Activated naive CD8-positive, alpha-beta T cell treated with anti-CD3 and anti-CD28 coated beads, Interleukin-2, amount 10 ng/mL, durations not matched to agents 7 days and 5 days (primary cell): Measurements from ENCODE around the gene PRMT7. TPM values are rescaled to one million over a fixed set of nuclear protein-coding genes. Genes with fewer than 3 reads are reported as not detected.

Experiments used
- ATAC-seq: fragments of 150-1000 bp; cut with Tn5 transposase; one replicate; pipeline ENCODE4 v1.10.0; 2021; ENCODE audit warnings: low read depth, moderate library complexity
- POLR2A ChIA-PET: fragments of 350-600 bp; sonication (Branson Sonifier 250); formaldehyde crosslinking; loops from one replicate; lab custom pipeline; 2021; ENCODE audit warnings: antibody characterized with exemption; lab: Charles Lee
- DNase-seq: peaks from one replicate; pipeline ENCODE4 v3.0.0; 2021
- H3K27ac Mint-ChIP-seq: one replicate; pipeline ENCODE4 v1.8.0; 2022; ENCODE audit warnings: mild to moderate bottlenecking, mixed read lengths
- H3K27me3 Mint-ChIP-seq: one replicate; pipeline ENCODE4 v1.8.0; 2022; ENCODE audit warnings: mild to moderate bottlenecking, moderate library complexity, mixed read lengths
- H3K36me3 Mint-ChIP-seq: one replicate; pipeline ENCODE4 v1.8.0; 2021; ENCODE audit warnings: mild to moderate bottlenecking, mixed read lengths
- H3K4me1 Mint-ChIP-seq: one replicate; pipeline ENCODE4 v1.8.0; 2021; ENCODE audit warnings: mixed read lengths
- H3K4me3 Mint-ChIP-seq: one replicate; pipeline ENCODE4 v1.8.0; 2022; ENCODE audit warnings: mild to moderate bottlenecking, moderate library complexity, mixed read lengths
- H3K9me3 Mint-ChIP-seq: one replicate; pipeline ENCODE4 v1.8.0; 2021; ENCODE audit warnings: mixed read lengths
- total RNA-seq, 2 experiments: library from RNA; stranded (reverse); gene quantifications; one replicate each; pipeline ENCODE4 v1.2.3, GENCODE V29; 2021

PRMT7 gene
- total RNA-seq, 2 experiments from 2014 or later: 85.7 to 87.3 TPM

DNA sequence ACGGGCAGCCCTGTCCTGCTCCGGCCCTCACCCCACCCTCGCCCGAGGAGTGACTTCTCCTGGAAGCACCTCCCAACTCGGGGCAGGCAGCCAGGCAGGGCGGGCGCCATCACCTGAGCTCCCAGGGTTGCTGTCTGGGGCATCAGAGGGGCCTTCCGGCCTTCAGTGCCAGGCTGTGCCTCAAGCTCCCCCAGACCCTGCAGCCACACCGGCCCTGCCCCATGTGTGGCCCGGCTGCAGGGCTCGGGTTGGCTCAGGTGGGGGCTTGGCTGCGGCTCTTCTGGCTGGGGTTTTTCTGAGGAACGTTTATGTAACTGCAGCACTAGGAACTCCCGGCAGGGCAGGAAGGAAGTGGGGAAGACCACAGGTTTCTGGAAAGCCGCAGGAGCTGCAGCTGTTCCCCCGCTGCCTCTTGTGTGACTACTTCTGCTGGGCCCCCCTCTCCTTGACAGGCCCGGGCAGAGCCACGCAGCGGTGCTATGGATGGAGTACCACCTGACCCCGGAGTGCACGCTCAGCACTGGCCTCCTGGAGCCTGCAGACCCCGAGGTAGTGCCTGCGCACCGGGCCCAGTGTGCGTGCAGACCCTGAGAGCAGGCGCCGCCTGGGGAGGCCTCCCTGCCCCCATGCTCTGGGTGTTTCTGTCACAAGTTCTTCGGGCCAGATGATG, 45.6 kb downstream of the PRMT7 start:
- peak; percentile 82 for ATAC-seq
- H3K4me1 Mint-ChIP-seq: peaks cover 34% of the 10 kb centered on the region
- peak overlapping the region; percentile 68 for H3K4me3 Mint-ChIP-seq
- H3K9me3 Mint-ChIP-seq: no peaks in the 10 kb centered on the region
- peaks cover 51% of the 10 kb centered on the region for H3K36me3 Mint-ChIP-seq
- peaks cover 4% of the 10 kb centered on the region for H3K27me3 Mint-ChIP-seq
- peak; percentile 85 for DNase-seq
- POLR2A ChIA-PET: interaction anchor here (0.6 to 4.1 kb wide), 16 partner anchors 9 to 866 kb away, joined by 3 to 29 read pairs (median 4); partner anchors contain the start of genes PRMT7 and SLC7A6OS
- H3K27ac Mint-ChIP-seq: peak overlapping the region; percentile 81

DNA sequence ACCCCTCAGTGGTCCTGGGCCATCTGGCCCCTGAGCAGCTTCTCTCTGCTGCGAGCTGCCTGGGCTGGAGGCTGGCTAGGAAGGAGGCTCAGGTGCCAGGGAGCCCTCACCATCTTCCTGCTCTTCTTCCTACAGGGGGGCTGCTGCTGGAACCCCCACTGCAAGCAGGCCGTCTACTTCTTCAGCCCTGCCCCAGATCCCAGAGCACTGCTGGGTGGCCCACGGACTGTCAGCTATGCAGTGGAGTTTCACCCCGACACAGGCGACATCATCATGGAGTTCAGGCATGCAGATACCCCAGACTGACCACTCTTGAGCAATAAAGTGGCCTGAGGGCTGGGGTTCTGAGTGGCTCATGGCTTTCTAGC, 46.1 kb downstream of the PRMT7 start:
- ATAC-seq (no peak), DNase-seq (no peak)
- peak overlapping the region; percentile 68 for H3K4me3 Mint-ChIP-seq
- H3K4me1 Mint-ChIP-seq: peaks cover 33% of the 10 kb centered on the region
- peak overlapping the region; percentile 81 for H3K27ac Mint-ChIP-seq
- H3K9me3 Mint-ChIP-seq: no peaks in the 10 kb centered on the region
- POLR2A ChIA-PET: interaction anchor here (1.1 to 4.1 kb wide), 11 partner anchors 9 to 93 kb away, joined by 3 to 29 read pairs (median 9); partner anchors contain the start of genes PRMT7 and SLC7A6OS
- H3K27me3 Mint-ChIP-seq: peaks cover 4% of the 10 kb centered on the region
- peaks cover 46% of the 10 kb centered on the region for H3K36me3 Mint-ChIP-seq

DNA sequence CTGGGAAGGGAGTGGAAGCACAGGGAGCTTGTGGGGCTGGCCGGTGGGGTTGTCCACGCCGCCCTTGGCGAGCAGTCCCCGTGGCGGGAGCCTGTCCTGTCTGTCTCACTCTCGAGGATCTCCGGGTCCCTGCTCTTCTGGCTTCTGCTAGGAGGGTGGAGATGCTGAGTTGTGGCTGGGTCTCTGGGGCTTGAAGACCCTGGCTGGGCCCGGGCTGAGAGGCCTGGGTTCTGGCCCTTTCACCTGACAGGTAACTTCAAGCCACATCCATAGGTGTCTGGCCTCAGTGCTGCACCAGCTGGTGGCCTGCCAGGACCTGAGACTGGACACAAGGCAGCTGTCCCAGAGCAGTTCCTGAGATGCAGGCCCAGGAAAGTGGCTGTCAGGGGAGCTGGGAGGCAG, 46.7 kb downstream of the PRMT7 start:
- Mint-ChIP-seq H3K27ac (peak overlapping the region; percentile 71), H3K4me3 (peak overlapping the region; percentile 10), H3K27me3 (peaks cover 4% of the 10 kb centered on the region), H3K9me3 (no peaks in the 10 kb centered on the region), H3K36me3 (peaks cover 41% of the 10 kb centered on the region), H3K4me1 (peaks cover 33% of the 10 kb centered on the region)
- ATAC-seq (no peak), DNase-seq (peak; percentile 28)
- POLR2A ChIA-PET: interaction anchor here (1.0 to 4.1 kb wide), 8 partner anchors 8 to 88 kb away, joined by 3 to 29 read pairs (median 10); no protein-coding TSS in a partner anchor

DNA sequence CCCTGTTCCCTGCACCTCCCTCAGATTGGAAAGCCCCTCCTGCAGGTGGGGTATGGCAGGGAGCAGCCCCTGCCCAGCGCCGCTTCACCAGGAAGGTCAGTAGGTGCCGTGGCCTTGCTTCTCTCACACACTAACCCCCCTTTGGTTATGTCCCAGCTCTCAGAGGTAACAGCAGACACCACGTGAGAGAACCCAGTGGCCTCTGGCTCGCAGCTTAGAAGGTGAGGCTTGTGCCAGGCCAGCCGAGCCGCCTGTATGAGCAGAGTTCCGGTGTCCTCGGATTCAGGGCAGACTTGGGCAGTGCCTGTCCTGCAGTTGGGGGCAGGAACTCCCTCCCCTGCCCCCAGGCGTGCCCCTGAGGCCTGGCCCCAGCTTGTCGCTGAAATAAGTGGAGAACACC, 47.1 kb downstream of the PRMT7 start:
- peaks cover 4% of the 10 kb centered on the region for H3K27me3 Mint-ChIP-seq

DNA sequence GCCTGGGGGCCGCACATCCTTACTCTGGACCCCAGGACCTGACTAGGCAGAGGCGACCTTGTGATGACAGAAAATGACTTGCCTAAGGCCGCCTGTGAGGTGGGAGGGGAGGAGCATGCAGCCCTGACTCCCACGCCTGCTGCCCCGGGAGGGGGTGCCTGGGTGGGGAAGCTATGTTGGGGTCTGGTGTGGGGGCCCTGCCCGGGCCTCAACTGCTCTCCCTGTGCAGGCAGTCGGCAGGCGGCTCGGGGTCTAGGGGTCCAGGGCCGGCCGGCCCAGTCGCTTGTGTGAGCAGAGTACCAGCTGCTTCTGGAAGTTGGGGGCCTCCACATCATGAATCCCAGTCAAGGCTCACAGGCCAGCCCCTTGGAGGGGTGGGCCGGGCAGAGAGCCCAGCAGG, 48.1 kb downstream of the PRMT7 start:
- POLR2A ChIA-PET: interaction anchor here (0.9 to 4.1 kb wide), 2 partner anchors 11 to 15 kb away, joined by 5 to 29 read pairs; no protein-coding TSS in a partner anchor
- peaks cover 33% of the 10 kb centered on the region for H3K4me1 Mint-ChIP-seq
- H3K9me3 Mint-ChIP-seq: no peaks in the 10 kb centered on the region
- H3K36me3 Mint-ChIP-seq: peaks cover 33% of the 10 kb centered on the region
- no peak for DNase-seq
- H3K27ac Mint-ChIP-seq: no peak overlapping the region
- H3K4me3 Mint-ChIP-seq: no peak overlapping the region
- no peak for ATAC-seq
- peaks cover 5% of the 10 kb centered on the region for H3K27me3 Mint-ChIP-seq

More for the DNA sequence above, 47.1 kb downstream of the PRMT7 start:
- Mint-ChIP-seq H3K9me3 (no peaks in the 10 kb centered on the region), H3K4me1 (peaks cover 33% of the 10 kb centered on the region), H3K4me3 (peak overlapping the region; percentile 10), H3K36me3 (peaks cover 39% of the 10 kb centered on the region), H3K27ac (peak overlapping the region; percentile 71)
- no peak for ATAC-seq
- no peak for DNase-seq
- POLR2A ChIA-PET: interaction anchor here (1.0 to 4.1 kb wide), 8 partner anchors 8 to 88 kb away, joined by 3 to 29 read pairs (median 10); no protein-coding TSS in a partner anchor

DNA sequence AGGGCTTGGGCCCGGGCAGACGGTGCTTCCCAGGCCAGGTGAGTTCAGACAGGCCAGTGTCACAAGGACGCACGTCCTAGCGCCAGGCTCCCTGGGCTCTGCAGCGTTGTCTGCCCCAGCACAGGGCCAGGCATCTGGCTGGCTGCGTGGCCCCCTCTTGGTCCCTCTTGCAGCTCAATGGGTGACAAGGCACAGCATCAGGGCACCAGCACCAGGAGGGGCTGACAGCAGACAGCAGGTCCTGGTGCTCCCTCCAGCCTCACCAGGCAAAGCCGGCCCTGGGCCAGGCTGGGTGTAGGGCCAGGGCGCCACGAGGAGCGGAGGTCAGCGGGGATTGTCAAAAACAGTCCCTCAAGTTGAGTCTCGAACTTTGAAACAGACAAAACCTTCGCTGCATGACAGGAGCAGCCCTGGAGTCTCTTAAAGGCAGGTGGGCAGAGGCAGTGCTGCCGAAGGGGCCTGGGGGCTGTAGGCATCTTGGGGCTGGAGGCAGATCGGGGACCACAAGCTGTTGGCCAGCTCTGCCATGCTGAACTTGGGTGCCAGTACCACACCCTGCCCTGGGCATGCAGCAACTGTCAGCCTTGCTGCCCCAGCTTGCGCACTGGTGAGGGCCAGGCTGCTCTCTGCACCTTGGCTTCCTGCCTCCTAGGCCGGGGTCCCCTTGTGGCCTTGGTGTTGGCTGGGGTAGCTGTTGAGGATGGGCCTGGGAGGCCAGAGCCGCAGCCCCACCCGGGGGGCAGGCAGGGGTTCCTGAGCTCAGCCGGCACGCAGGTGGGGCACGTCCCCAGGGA, 48.8 kb downstream of the PRMT7 start:
- Mint-ChIP-seq H3K9me3 (no peaks in the 10 kb centered on the region), H3K36me3 (peaks cover 27% of the 10 kb centered on the region), H3K4me3 (no peak overlapping the region), H3K27ac (no peak overlapping the region), H3K4me1 (peaks cover 33% of the 10 kb centered on the region), H3K27me3 (peaks cover 12% of the 10 kb centered on the region)
- no peak for ATAC-seq
- POLR2A ChIA-PET: interaction anchor here (0.5 to 1.5 kb wide), 5 partner anchors 11 to 355 kb away, joined by 3 to 6 read pairs (median 4); partner anchors contain the start of gene SLC7A6
- peak; percentile 31 for DNase-seq

DNA sequence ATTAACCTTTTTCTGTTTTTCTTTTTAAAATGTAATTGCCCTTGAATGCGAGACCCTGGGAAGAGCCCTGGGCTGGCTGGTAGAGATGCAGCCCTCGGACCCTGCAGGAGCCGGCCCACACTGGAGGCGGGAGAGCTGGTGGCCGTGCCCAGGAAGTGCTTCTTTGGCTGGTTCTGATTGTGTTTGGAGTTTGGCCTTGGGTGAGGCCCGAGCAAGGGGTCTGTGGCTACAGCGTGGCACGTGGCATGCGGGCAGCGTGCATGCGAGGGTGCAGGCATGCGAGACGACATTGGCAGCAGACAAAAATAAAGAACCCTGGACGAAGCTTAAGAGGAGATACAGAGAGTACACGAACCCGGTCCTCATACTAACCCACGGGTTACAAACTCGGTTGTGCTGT, 49.7 kb downstream of the PRMT7 start:
- Mint-ChIP-seq H3K27ac (peak overlapping the region; percentile 61), H3K4me1 (peaks cover 26% of the 10 kb centered on the region), H3K36me3 (peaks cover 19% of the 10 kb centered on the region), H3K9me3 (no peaks in the 10 kb centered on the region), H3K27me3 (peaks cover 12% of the 10 kb centered on the region), H3K4me3 (no peak overlapping the region)
- POLR2A ChIA-PET: interaction anchor here (0.6 to 1.5 kb wide), 4 partner anchors 13 to 295 kb away, joined by 3 to 4 read pairs (median 4); partner anchors contain the start of gene SLC7A6
- DNase-seq: no peak
- ATAC-seq: no peak

DNA sequence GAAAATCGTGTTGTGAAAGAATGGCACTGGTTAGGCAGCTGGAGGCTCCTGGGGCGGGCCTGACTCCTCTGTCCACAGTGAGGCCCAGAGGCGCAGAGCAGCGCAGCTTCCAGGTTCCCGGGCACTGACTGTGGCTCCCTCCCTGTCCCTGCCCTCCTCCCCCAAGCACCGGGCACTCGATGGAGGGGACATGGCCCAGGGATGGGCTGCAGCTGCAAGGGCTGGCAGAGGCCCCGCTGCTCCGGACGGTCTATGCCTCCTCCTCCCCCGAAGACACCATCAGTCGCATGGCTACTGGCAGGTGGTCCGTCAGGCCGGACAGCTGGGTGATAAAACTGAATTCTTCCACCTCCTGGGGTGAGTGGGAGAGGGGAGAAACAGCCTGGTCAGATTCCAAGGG, 50.1 kb downstream of the PRMT7 start:
- no peak overlapping the region for H3K27ac Mint-ChIP-seq
- peaks cover 19% of the 10 kb centered on the region for H3K36me3 Mint-ChIP-seq
- POLR2A ChIA-PET: interaction anchor here (0.6 to 1.5 kb wide), 3 partner anchors 13 to 97 kb away, joined by 3 to 4 read pairs (median 3); partner anchors contain the start of gene SLC7A6
- H3K4me3 Mint-ChIP-seq: no peak overlapping the region
- no peaks in the 10 kb centered on the region for H3K9me3 Mint-ChIP-seq
- DNase-seq (peak; percentile 30), ATAC-seq (no peak)
- peaks cover 12% of the 10 kb centered on the region for H3K27me3 Mint-ChIP-seq
- peaks cover 23% of the 10 kb centered on the region for H3K4me1 Mint-ChIP-seq

DNA sequence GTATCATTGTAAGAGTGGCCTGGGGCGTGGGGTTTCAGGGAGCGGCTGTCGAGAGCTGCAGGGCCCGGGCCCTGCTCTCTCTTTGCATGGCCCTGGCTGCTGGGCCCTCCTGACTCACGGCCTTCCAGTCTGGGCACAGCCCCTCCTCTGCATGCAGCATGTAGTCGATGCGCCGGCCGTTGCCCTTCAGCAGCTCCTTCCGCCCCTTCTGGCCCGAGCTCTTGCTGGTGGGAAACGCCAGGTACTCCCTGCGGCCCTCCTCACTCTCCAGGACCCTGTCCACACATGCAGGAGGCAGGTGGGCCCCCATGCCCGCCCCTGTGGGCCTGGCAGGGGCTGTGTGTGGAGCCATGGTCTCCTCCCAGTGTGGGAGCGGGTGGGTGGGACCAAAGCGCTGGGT, 50.7 kb downstream of the PRMT7 start:
- Mint-ChIP-seq H3K9me3 (no peaks in the 10 kb centered on the region), H3K4me3 (no peak overlapping the region), H3K27ac (no peak overlapping the region), H3K4me1 (peaks cover 19% of the 10 kb centered on the region), H3K36me3 (peaks cover 16% of the 10 kb centered on the region), H3K27me3 (peaks cover 12% of the 10 kb centered on the region)
- ATAC-seq (no peak), DNase-seq (no peak)
- POLR2A ChIA-PET: interaction anchor here (2.1 kb wide), 1 partner anchor 10 kb away, joined by 7 read pairs; no protein-coding TSS in a partner anchor

DNA sequence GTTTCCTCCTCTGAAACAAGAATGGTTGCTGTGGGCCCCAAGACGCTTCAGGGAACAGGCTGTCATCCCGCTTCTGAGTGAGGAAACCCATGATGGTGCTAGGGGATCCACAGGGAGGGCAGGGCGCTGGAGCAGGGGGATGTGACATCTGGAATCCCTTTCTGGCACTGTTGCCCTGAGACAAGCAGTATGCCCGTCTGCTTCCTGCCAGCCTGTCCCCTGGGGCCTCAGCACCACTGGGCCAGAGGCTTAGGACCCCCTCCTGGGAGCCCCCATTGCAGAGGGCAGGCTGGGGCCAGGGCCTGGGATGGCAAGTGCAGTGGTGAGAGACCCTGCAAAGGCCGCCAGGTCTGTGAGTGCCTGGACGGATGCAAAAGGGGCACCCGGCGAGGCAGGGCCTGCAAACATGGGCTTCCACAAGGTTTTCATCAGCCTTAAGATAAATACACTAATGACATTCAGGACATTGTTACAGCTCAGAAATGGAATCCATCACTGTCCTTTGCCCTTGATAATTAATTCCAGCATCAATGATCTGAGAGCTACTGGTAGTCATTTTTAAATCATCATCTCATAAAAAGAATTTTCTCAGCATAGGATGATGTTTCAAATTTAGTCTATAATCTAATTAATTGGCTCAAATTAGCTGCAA, 51.6 kb downstream of the PRMT7 start:
- peaks cover 16% of the 10 kb centered on the region for H3K27me3 Mint-ChIP-seq
- peaks cover 15% of the 10 kb centered on the region for H3K36me3 Mint-ChIP-seq
- H3K4me3 Mint-ChIP-seq: no peak overlapping the region
- DNase-seq: peak; percentile 29
- POLR2A ChIA-PET: interaction anchor here (2.1 kb wide), 1 partner anchor 9 kb away, joined by 7 read pairs; no protein-coding TSS in a partner anchor
- peaks cover 16% of the 10 kb centered on the region for H3K4me1 Mint-ChIP-seq
- no peak for ATAC-seq
- no peaks in the 10 kb centered on the region for H3K9me3 Mint-ChIP-seq
- H3K27ac Mint-ChIP-seq: no peak overlapping the region

DNA sequence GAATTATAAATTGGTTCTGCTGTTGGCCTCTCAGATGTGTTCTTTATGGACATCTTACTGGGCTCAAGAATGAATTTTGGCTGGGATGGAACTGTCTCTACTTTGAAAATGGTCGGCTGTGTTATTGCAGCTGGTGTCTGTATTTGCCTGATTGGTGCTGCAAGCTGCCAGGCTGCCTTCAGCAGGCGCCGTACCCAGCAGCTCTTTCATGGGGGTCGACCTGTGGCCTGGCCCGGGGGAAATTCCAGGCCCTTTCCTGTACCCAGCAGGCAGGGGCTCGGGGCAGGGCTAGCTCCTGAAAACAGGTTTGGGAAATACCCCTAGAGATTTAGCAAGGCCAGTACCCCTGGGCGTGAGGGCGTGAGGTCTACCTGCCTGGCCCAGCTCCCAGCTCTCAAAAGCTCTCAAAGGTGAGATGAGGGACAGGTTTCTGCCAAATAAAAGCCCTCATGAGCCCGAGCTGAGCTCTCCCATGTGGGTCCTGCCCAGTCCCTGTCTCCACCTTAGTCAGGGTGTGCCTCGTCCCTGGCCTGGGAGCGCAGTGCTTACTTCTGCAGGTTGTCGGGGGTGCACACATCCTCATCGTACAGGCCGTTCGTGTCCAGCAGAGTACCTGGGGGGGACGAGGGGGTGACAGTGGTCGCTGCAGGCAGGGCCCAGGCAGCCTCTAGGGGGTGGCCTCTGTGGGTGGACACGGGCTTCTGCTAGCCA, 52.3 kb downstream of the PRMT7 start:
- H3K9me3 Mint-ChIP-seq: no peaks in the 10 kb centered on the region
- H3K27me3 Mint-ChIP-seq: peaks cover 17% of the 10 kb centered on the region
- peaks cover 13% of the 10 kb centered on the region for H3K4me1 Mint-ChIP-seq
- peaks cover 10% of the 10 kb centered on the region for H3K36me3 Mint-ChIP-seq
- no peak overlapping the region for H3K4me3 Mint-ChIP-seq
- POLR2A ChIA-PET: interaction anchor here (2.1 kb wide), 1 partner anchor 8 kb away, joined by 7 read pairs; no protein-coding TSS in a partner anchor
- ATAC-seq (no peak), DNase-seq (peak; percentile 33)
- H3K27ac Mint-ChIP-seq: no peak overlapping the region
